Chondrocyte (in vitro differentiated cells): ENCODE measurements around the gene CHST3. TPM values are rescaled to one million over a fixed set of nuclear protein-coding genes. Genes with fewer than 3 reads are reported as not detected.
A peak's percentile ranks its signal among the peaks of the same experiment; 100 is the strongest.

Source experiments
- DNase-seq: peaks from one replicate; pipeline ENCODE4 v3.0.0; 2021; ENCODE audit warnings: mixed read lengths, low spot score
- H3K27ac Mint-ChIP-seq: one replicate; pipeline ENCODE4 v1.8.0; 2021; ENCODE audit warnings: mild to moderate bottlenecking, moderate library complexity, mixed read lengths; ENCODE audit not compliant: unreplicated experiment
- H3K27me3 Mint-ChIP-seq: 2 replicates; pipeline ENCODE4 v1.8.0; 2021; ENCODE audit warnings: low read depth, mixed read lengths
- H3K36me3 Mint-ChIP-seq: 2 replicates; pipeline ENCODE4 v1.8.0; 2021; ENCODE audit warnings: low read depth, mixed read lengths
- H3K4me1 Mint-ChIP-seq: 2 replicates; pipeline ENCODE4 v1.8.0; 2021; ENCODE audit warnings: low read depth, mild to moderate bottlenecking, mixed read lengths
- H3K4me3 Mint-ChIP-seq: one replicate; pipeline ENCODE4 v1.8.0; 2021; ENCODE audit warnings: mild to moderate bottlenecking, moderate library complexity, mixed read lengths; ENCODE audit not compliant: unreplicated experiment
- H3K9me3 Mint-ChIP-seq: 2 replicates; pipeline ENCODE4 v1.8.0; 2021; ENCODE audit warnings: low read depth, mixed read lengths
- CTCF ChIP-seq: fragments of 200-600 bp; sonication (generic); IDR thresholded peaks from 2 replicates; pipeline ENCODE4 v1.5.0; 2021; ENCODE audit warnings: antibody characterized with exemption, mild to moderate bottlenecking, moderate library complexity
- total RNA-seq: library from RNA; stranded (reverse); gene quantifications from 3 replicates; pipeline ENCODE4 v1.2.1, GENCODE V29; 2021

Gene CHST3
- total RNA-seq, 1 donor from 2014 or later = 63.2 TPM

- no peak overlapping the region for H3K4me3 Mint-ChIP-seq
- TF ChIP-seq CTCF = no peak
- no peaks in the 10 kb centered on the region for H3K9me3 Mint-ChIP-seq
- peak overlapping the region; percentile 79 for H3K27ac Mint-ChIP-seq
- H3K4me1 Mint-ChIP-seq = peaks cover 99% of the 10 kb centered on the region
- H3K36me3 Mint-ChIP-seq = peaks cover 4% of the 10 kb centered on the region
- no peaks in the 10 kb centered on the region for H3K27me3 Mint-ChIP-seq
- no peak for DNase-seq
These were observed 15.5 kb downstream of the CHST3 start for GRCh38 chr10:71979692-71980062.

- H3K4me1 Mint-ChIP-seq = peaks cover 99% of the 10 kb centered on the region
- DNase-seq = no peak
- peaks cover 4% of the 10 kb centered on the region for H3K36me3 Mint-ChIP-seq
These were observed 16.2 kb downstream of the CHST3 start for GRCh38 chr10:71980181-71981014.

GRCh38 chr10:71981015-71981875 lies 17.1 kb downstream of the CHST3 start:
- no peaks in the 10 kb centered on the region for H3K27me3 Mint-ChIP-seq
- peaks cover 99% of the 10 kb centered on the region for H3K4me1 Mint-ChIP-seq
- no peak for DNase-seq
- peak overlapping the region; percentile 79 for H3K27ac Mint-ChIP-seq
- H3K4me3 Mint-ChIP-seq = peak overlapping the region; percentile 51
- no peak for TF ChIP-seq CTCF
- no peaks in the 10 kb centered on the region for H3K9me3 Mint-ChIP-seq
- H3K36me3 Mint-ChIP-seq = peaks cover 4% of the 10 kb centered on the region

More at GRCh38 chr10:71980181-71981014, 16.2 kb downstream of the CHST3 start:
- Mint-ChIP-seq H3K9me3 (no peaks in the 10 kb centered on the region), H3K27ac (peak overlapping the region; percentile 79), H3K4me3 (peak overlapping the region; percentile 11), H3K27me3 (no peaks in the 10 kb centered on the region)
- TF ChIP-seq CTCF = no peak

GRCh38 chr10:71981876-71982230 lies 17.7 kb downstream of the CHST3 start:
- H3K27ac Mint-ChIP-seq = peak overlapping the region; percentile 79

More at GRCh38 chr10:71981876-71982230, 17.7 kb downstream of the CHST3 start:
- H3K27me3 Mint-ChIP-seq = no peaks in the 10 kb centered on the region
- no peaks in the 10 kb centered on the region for H3K9me3 Mint-ChIP-seq
- no peak for TF ChIP-seq CTCF
- H3K4me1 Mint-ChIP-seq = peaks cover 99% of the 10 kb centered on the region
- H3K36me3 Mint-ChIP-seq = peaks cover 4% of the 10 kb centered on the region
- no peak overlapping the region for H3K4me3 Mint-ChIP-seq
- DNase-seq = no peak
